WTC11 (cell line): ENCODE data around the gene UAP1. TPM values are rescaled to one million over a fixed set of nuclear protein-coding genes. Genes with fewer than 3 reads are reported as not detected.

ENCODE experiments used
- ATAC-seq: fragments of 200-7000 bp; cut with Tn5 transposase; 2 replicates; pipeline ENCODE4 v1.10.0; 2021; ENCODE audit warnings: mild to moderate bottlenecking, moderate library complexity
- CTCF ChIA-PET: fragments of 300-600 bp; sonication (Branson Sonifier 250); formaldehyde crosslinking; loops from one replicate; lab custom pipeline; 2021; ENCODE audit warnings: antibody characterized with exemption; lab: Charles Lee
- POLR2A ChIA-PET: fragments of 350-600 bp; sonication (Branson Sonifier 250); formaldehyde crosslinking; loops from one replicate; lab custom pipeline; 2021; ENCODE audit warnings: antibody characterized with exemption; lab: Charles Lee
- DNase-seq: peaks from one replicate; pipeline ENCODE4 v3.0.0; 2021; ENCODE audit warnings: low spot score
- H3K27ac Mint-ChIP-seq: 2 replicates; pipeline ENCODE4 v1.8.0; 2021; ENCODE audit warnings: mixed read lengths
- H3K27me3 Mint-ChIP-seq: 2 replicates; pipeline ENCODE4 v1.8.0; 2021; ENCODE audit warnings: low read depth, mild to moderate bottlenecking, moderate library complexity, mixed read lengths
- H3K36me3 Mint-ChIP-seq: 2 replicates; pipeline ENCODE4 v1.8.0; 2021; ENCODE audit warnings: mixed read lengths
- H3K4me1 Mint-ChIP-seq: 2 replicates; pipeline ENCODE4 v1.8.0; 2022; ENCODE audit warnings: mixed read lengths
- H3K4me3 Mint-ChIP-seq: 2 replicates; pipeline ENCODE4 v1.8.0; 2021; ENCODE audit warnings: mild to moderate bottlenecking, moderate library complexity, mixed read lengths
- H3K9me3 Mint-ChIP-seq: 2 replicates; pipeline ENCODE4 v1.8.0; 2021; ENCODE audit warnings: mixed read lengths
- AFF4 ChIP-seq: sonication (generic); formaldehyde crosslinking; IDR thresholded peaks from 2 replicates; pipeline ENCODE4 v1.8.1; 2023; ENCODE audit warnings: mild to moderate bottlenecking, missing genetic modification reagents, borderline replicate concordance
- ATF1 ChIP-seq: sonication (generic); formaldehyde crosslinking; IDR thresholded peaks from 2 replicates; pipeline ENCODE4 v1.8.1; 2023; ENCODE audit warnings: mild to moderate bottlenecking, moderate library complexity, missing genetic modification reagents
- CREB1 ChIP-seq: sonication (generic); formaldehyde crosslinking; IDR thresholded peaks from 2 replicates; pipeline ENCODE4 v1.8.0; 2023; ENCODE audit warnings: mild to moderate bottlenecking, missing genetic modification reagents
- CREM ChIP-seq: sonication (generic); formaldehyde crosslinking; IDR thresholded peaks from 2 replicates; pipeline ENCODE4 v1.8.1; 2022; ENCODE audit warnings: mild to moderate bottlenecking, missing genetic modification reagents, moderate library complexity
- E2F1 ChIP-seq: sonication (generic); formaldehyde crosslinking; IDR thresholded peaks from 2 replicates; pipeline ENCODE4 v1.8.0; 2022; ENCODE audit warnings: mild to moderate bottlenecking, missing genetic modification reagents
- FOXJ3 ChIP-seq: sonication (generic); formaldehyde crosslinking; IDR thresholded peaks from 2 replicates; pipeline ENCODE4 v1.9.0; 2021; ENCODE audit warnings: missing genetic modification reagents, mild to moderate bottlenecking, borderline replicate concordance
- GABPB1 ChIP-seq: sonication (generic); formaldehyde crosslinking; IDR thresholded peaks from 2 replicates; pipeline ENCODE4 v1.8.1; 2023; ENCODE audit warnings: mild to moderate bottlenecking, missing genetic modification reagents
- MAX ChIP-seq: sonication (generic); formaldehyde crosslinking; IDR thresholded peaks from 2 replicates; pipeline ENCODE4 v1.8.0; 2022; ENCODE audit warnings: mild to moderate bottlenecking, missing genetic modification reagents
- MLX ChIP-seq: sonication (generic); formaldehyde crosslinking; IDR thresholded peaks from 2 replicates; pipeline ENCODE4 v1.8.1; 2023; ENCODE audit warnings: mild to moderate bottlenecking, missing genetic modification reagents, moderate library complexity
- MYBL2 ChIP-seq: sonication (generic); formaldehyde crosslinking; IDR thresholded peaks from 2 replicates; pipeline ENCODE4 v1.8.1; 2023; ENCODE audit warnings: mild to moderate bottlenecking, moderate library complexity, missing genetic modification reagents
- RELA ChIP-seq: sonication (generic); formaldehyde crosslinking; IDR thresholded peaks from 2 replicates; pipeline ENCODE4 v1.8.1; 2022; ENCODE audit warnings: missing genetic modification reagents, mild to moderate bottlenecking, borderline replicate concordance
- TEAD4 ChIP-seq: sonication (generic); formaldehyde crosslinking; IDR thresholded peaks from 2 replicates; pipeline ENCODE4 v1.8.0; 2022; ENCODE audit warnings: mild to moderate bottlenecking, missing genetic modification reagents
- ZNF232 ChIP-seq: sonication (generic); formaldehyde crosslinking; IDR thresholded peaks from 2 replicates; pipeline ENCODE4 v1.8.0; 2022; ENCODE audit warnings: mild to moderate bottlenecking, missing genetic modification reagents
- ZNF423 ChIP-seq: fragments of 250-450 bp; sonication (Bioruptor Pico); IDR thresholded peaks from 2 replicates; pipeline ENCODE4 v2.1.2; 2022; ENCODE audit warnings: mild to moderate bottlenecking, moderate library complexity
- total RNA-seq: library from RNA; stranded (reverse); gene quantifications from 3 replicates; pipeline ENCODE4 v1.2.3, GENCODE V29; 2021
- TF ChIP-seq, protein P1 (sequence below): sonication (generic); formaldehyde crosslinking; IDR thresholded peaks from 2 replicates; pipeline ENCODE4 v1.8.1; 2023; ENCODE audit warnings: mild to moderate bottlenecking, missing genetic modification reagents
- TF ChIP-seq, protein P2 (sequence below): fragments of 200-600 bp; IDR thresholded peaks from 2 replicates; pipeline ENCODE4 v1.8.0; 2022; ENCODE audit warnings: antibody characterized with exemption

UAP1 gene
- total RNA-seq, 1 experiment from 2014 or later: 31.1 TPM

DNA sequence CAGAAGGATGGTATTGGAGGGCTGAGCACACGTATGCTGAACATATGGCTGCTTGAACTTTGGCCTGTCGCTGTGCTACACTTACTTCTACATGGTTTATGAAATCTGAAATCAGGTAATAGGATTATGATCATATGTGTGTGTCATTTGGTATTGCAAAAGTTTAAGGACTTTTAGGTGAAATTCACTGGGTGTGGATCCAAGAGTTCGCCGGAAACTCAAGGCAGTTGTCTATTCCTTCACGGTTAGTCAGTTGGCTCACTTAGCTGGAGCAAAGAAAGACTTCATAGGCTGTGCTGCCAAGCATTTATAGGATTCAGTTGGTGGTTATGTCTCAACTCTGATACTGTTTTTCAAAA lies 927 bp downstream of the UAP1 start (continued):
- TF ChIP-seq AFF4 (CRISPR knock-in tag) (no peak), GABPB1 (no peak)

- peaks cover 23% of the 10 kb centered on the region for H3K4me1 Mint-ChIP-seq
- H3K27ac Mint-ChIP-seq: no peak overlapping the region
- ATAC-seq: no peak
- H3K4me3 Mint-ChIP-seq: no peak overlapping the region
- peaks cover 9% of the 10 kb centered on the region for H3K27me3 Mint-ChIP-seq
- DNase-seq: no peak
- no peaks in the 10 kb centered on the region for H3K9me3 Mint-ChIP-seq
- POLR2A ChIA-PET: no interaction called here
- CTCF ChIA-PET: no interaction called here
- no peak for TF ChIP-seq CREB1 (CRISPR knock-in tag)
- no peak for TF ChIP-seq FOXJ3
- TF ChIP-seq E2F1 (CRISPR knock-in tag): no peak
- no peak for TF ChIP-seq ATF1 (CRISPR knock-in tag)
- TF ChIP-seq RELA (CRISPR knock-in tag): no peak
- no peak for TF ChIP-seq MYBL2 (CRISPR knock-in tag)
- TF ChIP-seq MLX (CRISPR knock-in tag): no peak
- no peak for TF ChIP-seq GABPB1
- TF ChIP-seq, protein P1, sequence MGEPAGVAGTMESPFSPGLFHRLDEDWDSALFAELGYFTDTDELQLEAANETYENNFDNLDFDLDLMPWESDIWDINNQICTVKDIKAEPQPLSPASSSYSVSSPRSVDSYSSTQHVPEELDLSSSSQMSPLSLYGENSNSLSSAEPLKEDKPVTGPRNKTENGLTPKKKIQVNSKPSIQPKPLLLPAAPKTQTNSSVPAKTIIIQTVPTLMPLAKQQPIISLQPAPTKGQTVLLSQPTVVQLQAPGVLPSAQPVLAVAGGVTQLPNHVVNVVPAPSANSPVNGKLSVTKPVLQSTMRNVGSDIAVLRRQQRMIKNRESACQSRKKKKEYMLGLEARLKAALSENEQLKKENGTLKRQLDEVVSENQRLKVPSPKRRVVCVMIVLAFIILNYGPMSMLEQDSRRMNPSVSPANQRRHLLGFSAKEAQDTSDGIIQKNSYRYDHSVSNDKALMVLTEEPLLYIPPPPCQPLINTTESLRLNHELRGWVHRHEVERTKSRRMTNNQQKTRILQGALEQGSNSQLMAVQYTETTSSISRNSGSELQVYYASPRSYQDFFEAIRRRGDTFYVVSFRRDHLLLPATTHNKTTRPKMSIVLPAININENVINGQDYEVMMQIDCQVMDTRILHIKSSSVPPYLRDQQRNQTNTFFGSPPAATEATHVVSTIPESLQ (CRISPR knock-in tag): no peak
- H3K36me3 Mint-ChIP-seq: peaks cover 16% of the 10 kb centered on the region
Observed at GRCh38 chr1:162564762-162565218, 3.3 kb downstream of the UAP1 start.

DNA sequence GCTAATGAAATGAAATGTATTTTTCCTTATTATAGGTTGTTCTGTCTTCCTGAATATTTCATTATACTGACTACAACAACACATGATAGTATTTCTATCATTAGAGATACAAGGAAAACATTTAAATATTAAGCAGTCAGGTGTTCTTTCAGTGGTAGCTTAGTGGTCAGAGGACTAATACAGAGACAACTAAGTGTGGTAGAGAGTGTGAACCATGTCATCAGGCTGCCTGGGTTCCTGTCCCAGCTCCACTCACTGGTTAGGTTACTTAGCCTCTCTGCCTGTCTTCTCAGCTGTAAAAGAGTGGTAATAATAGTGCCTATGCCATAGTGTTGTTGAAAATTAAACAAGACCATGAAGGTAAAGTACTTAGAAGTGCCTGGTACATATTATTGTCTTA lies 3.9 kb downstream of the UAP1 start:
- DNase-seq (no peak), ATAC-seq (no peak)
- TF ChIP-seq, protein P2, sequence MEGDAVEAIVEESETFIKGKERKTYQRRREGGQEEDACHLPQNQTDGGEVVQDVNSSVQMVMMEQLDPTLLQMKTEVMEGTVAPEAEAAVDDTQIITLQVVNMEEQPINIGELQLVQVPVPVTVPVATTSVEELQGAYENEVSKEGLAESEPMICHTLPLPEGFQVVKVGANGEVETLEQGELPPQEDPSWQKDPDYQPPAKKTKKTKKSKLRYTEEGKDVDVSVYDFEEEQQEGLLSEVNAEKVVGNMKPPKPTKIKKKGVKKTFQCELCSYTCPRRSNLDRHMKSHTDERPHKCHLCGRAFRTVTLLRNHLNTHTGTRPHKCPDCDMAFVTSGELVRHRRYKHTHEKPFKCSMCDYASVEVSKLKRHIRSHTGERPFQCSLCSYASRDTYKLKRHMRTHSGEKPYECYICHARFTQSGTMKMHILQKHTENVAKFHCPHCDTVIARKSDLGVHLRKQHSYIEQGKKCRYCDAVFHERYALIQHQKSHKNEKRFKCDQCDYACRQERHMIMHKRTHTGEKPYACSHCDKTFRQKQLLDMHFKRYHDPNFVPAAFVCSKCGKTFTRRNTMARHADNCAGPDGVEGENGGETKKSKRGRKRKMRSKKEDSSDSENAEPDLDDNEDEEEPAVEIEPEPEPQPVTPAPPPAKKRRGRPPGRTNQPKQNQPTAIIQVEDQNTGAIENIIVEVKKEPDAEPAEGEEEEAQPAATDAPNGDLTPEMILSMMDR: no peak
- TF ChIP-seq MLX (CRISPR knock-in tag) (no peak), TEAD4 (CRISPR knock-in tag) (no peak), ZNF423 (CRISPR knock-in tag) (no peak), MAX (CRISPR knock-in tag) (no peak), ZNF232 (CRISPR knock-in tag) (no peak), CREM (CRISPR knock-in tag) (no peak)
- no peaks in the 10 kb centered on the region for H3K9me3 Mint-ChIP-seq
- no peak overlapping the region for H3K4me3 Mint-ChIP-seq
- H3K27me3 Mint-ChIP-seq: peaks cover 9% of the 10 kb centered on the region
- no peak overlapping the region for H3K27ac Mint-ChIP-seq
- ChIA-PET POLR2A (no interaction called here), CTCF (no interaction called here)
- H3K36me3 Mint-ChIP-seq: peaks cover 16% of the 10 kb centered on the region
- H3K4me1 Mint-ChIP-seq: peaks cover 19% of the 10 kb centered on the region
